ENCODE data around the gene LMOD3. TPM values are rescaled to one million over a fixed set of nuclear protein-coding genes. Genes with fewer than 3 reads are reported as not detected.

The LMOD3 gene
- total and polyA plus RNA-seq, 9 of the 15 experiments (the other 6 are each of a cell fraction or from before 2014, with no cell fraction given), result 0.03 TPM; not detected in 8

DNA sequence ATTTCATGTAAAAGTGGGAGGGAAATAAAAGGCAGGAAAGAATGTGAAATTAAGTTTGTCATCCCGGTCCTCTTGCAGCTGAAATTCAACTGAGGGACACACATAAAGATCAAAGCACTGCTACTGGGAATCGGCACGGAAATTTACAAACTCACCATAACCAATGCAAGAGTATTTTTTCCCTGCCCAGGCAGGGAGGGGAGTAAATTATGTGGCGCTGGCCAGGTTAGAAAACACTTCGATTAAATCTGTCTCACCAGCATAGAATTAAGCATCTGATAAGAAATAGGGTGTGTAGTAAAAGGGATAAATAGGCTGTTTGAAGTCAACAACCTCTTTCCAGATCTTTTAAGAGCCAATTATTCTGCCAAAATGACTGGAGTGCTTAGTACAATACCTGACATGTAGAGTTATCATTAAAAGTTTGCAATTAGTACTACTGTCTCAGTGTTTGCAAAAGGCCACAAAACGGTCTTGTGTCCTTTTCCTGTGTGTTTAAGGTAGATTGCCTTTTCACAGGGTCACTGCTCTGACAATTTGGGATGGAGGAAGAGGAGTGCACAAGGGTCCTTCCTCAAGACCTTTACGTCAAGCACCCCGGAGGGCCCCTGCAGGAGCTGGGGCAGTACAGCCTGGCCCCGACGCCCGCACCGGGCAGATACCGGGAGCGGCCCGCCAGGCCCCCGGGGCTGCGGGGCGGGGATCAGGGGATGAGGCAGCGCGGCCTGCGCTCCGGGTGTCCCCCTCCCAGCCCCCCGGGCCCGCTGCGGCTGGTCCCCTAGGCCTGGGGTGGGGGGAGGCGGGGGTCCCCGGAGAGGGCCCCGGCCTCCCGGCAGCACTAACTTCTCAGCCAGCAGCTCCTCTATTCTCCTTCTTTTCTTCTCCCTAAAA lies 42.9 kb downstream of the LMOD3 start (continued):
- TF ChIP-seq RBM22 (IDR thresholded peaks at IDR 0.05; ENCODE audit: low read depth, low read length, poor library complexity, severe bottlenecking) (no peak), PML (IDR thresholded peaks at IDR 0.05; ENCODE audit: low read length) (peak; percentile 58; the same call in 1 of the 2 replicates), MEF2A (IDR thresholded peaks at IDR 0.05; ENCODE audit: control insufficient read depth, low read depth, low read length) (no peak), CTBP1 (IDR thresholded peaks at IDR 0.05; ENCODE audit: borderline replicate concordance) (no peak), ZNF583 (CRISPR knock-in tag; IDR thresholded peaks at IDR 0.05) (no peak), MCM3 (IDR thresholded peaks at IDR 0.05) (no peak), RBBP5 (IDR thresholded peaks at IDR 0.05; ENCODE audit: borderline replicate concordance, insufficient read depth, low read length, poor library complexity, severe bottlenecking) (peak; percentile 56), LEF1 (IDR thresholded peaks at IDR 0.05) (peak; percentile 34; the same call in 1 of the 2 replicates), RHOXF2B (CRISPR knock-in tag; conservative IDR thresholded peaks at IDR 0.05) (no peak), BCL6 (CRISPR knock-in tag; IDR thresholded peaks at IDR 0.05) (no peak), KLF6 (CRISPR knock-in tag; IDR thresholded peaks at IDR 0.05; ENCODE audit: borderline replicate concordance) (no peak), HINFP (tag; conservative IDR thresholded peaks at IDR 0.05; ENCODE audit: low read depth) (no peak), PKNOX1 (IDR thresholded peaks at IDR 0.05) (no peak), JUN (IDR thresholded peaks at IDR 0.05; ENCODE audit: borderline replicate concordance, low read depth, low read length) (no peak), JUN (CRISPR knock-in tag; IDR thresholded peaks at IDR 0.05; ENCODE audit: borderline replicate concordance) (no peak), TBP (optimal IDR thresholded peaks at IDR 0.05; ENCODE audit: low read depth, low read length) (peak; percentile 90), POLR2A (conservative IDR thresholded peaks at IDR 0.05) (peak; percentile 66), POLR2G (IDR thresholded peaks at IDR 0.05; ENCODE audit: low read depth, low read length) (peak; percentile 45; the same call in 1 of the 2 replicates), ASH1L (IDR thresholded peaks at IDR 0.05; ENCODE audit: borderline replicate concordance, low read depth, partially characterized antibody) (no peak), POLR2AphosphoS5 (IDR thresholded peaks at IDR 0.05; ENCODE audit: control insufficient read depth, insufficient read depth, low read depth, low read length) (peak; percentile 48), MYNN (IDR thresholded peaks at IDR 0.05) (no peak), MYNN (CRISPR knock-in tag; IDR thresholded peaks at IDR 0.05) (no peak)
- TF ChIP-seq, protein P1, sequence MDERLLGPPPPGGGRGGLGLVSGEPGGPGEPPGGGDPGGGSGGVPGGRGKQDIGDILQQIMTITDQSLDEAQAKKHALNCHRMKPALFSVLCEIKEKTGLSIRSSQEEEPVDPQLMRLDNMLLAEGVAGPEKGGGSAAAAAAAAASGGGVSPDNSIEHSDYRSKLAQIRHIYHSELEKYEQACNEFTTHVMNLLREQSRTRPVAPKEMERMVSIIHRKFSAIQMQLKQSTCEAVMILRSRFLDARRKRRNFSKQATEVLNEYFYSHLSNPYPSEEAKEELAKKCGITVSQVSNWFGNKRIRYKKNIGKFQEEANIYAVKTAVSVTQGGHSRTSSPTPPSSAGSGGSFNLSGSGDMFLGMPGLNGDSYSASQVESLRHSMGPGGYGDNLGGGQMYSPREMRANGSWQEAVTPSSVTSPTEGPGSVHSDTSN (CRISPR knock-in tag; IDR thresholded peaks at IDR 0.05; ENCODE audit: low read depth), result no peak
- TF ChIP-seq, protein P1 (tag; conservative IDR thresholded peaks at IDR 0.05; ENCODE audit: low read depth), result no peak

All from K562 (cell line).